ENCODE measurements around the gene RGS16.

RGS16 gene

DNA sequence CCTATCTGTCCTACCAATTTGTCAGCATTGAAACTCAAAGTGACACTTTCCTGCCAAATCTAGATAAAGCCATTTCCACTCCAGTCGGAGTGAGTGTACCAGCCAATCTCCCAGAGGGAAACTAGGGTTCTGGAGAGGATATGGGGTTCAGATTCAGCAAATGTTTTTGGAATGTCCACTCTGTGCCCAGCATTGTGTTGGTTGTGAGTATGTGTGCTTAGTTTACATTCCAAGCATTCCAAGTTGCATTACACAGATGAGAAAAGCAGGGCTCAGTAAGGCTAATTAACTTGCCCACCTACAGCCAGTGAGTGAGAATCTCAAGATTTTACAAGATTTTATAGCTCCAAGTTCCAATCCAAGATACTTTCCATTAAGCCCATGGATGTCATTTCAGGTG is 26.4 kb upstream of the RGS16 start:
- no peak overlapping the region for H3K4me3 ChIP-seq (ENCODE audit: low read depth, low read length)

DNA sequence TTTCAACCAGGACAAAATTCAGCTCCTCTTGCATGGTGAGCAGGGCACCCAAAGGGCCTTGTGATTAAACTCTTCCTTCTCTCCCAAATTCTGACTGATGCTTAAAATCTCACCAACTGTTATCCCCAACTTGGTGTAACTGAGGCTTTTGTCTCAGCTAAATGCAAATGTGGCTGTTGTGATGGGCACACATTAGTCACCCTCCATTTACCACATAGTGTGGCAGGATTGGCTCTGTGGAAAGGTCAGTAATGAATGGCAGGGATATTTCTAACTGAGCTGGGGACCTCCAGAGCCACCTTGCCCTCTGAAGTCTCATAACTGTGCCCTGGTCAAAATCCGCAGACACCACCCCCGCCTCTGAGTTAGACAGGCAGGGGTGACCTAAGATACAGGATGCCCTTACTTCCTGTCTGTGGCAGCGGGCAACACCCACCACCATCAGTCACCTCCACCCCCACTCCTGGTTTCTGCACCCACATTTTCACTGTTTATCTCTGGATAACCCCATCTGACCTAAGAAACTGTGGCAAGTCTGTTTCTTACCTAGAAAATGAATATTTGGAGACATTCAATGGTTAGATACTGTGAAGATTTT is 25.4 kb upstream of the RGS16 start:
- no peak overlapping the region for H3K4me3 ChIP-seq (ENCODE audit: low read depth, low read length)

DNA sequence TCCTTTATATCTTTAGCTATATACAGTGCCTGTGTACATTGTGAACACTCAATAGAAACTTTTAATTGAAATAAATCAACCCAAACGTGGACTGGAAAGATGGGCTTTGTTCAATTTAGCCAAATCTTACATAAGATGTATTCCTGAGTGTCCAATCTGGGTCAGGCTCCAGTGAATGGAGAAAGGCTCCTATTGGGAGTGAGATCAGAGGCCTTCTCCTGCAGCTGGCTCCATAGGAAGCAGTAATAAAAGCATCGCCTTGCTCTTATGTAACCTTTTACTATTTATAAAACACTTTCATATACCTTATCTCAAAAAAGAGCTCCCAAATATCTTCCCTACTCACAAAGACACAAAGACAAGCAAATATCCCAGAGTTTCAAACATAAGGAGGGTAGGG is 24.9 kb upstream of the RGS16 start:
- no peak overlapping the region for H3K4me3 ChIP-seq (ENCODE audit: low read depth, low read length)

DNA sequence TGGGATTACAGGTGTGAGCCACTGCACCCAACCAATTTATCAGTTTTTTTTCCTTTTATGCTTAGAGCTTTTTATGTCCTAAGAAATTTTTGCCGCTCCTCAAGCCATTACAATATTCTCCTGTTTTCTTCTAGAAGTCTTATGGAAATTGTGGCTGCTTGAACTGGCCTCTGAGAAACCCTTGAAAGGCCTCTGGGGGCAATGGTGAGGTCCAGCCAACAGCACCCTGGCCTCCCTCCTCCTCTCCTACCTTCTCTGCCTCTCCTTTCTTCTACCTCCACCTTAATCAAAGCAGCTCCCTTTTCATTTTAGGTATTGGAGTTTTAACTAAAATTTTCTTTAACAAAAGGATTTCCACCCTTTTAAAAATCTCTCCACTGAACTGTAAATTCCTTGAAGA is 24.5 kb upstream of the RGS16 start:
- H3K4me3 ChIP-seq (ENCODE audit: low read depth, low read length): no peak overlapping the region

DNA sequence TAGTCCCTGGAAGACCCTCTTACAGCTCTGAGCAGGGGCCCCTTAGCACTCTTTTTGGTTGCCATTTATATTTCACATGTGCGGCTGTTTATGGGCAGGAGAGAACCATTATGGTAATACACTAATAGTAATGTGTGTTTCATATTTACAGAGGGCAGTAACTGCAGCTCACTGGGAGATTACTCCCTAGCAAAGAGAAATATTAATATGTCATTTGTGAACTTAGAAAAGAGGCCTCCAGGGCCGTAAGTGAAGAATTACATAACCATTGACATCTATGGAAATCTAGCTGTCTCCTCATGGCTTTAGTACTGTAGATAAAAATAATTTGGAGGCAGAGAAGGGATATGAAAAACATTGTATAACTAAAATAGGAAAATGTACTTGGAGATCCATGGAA is 23.4 kb upstream of the RGS16 start:
- H3K4me3 ChIP-seq (ENCODE audit: low read depth, low read length): no peak overlapping the region

DNA sequence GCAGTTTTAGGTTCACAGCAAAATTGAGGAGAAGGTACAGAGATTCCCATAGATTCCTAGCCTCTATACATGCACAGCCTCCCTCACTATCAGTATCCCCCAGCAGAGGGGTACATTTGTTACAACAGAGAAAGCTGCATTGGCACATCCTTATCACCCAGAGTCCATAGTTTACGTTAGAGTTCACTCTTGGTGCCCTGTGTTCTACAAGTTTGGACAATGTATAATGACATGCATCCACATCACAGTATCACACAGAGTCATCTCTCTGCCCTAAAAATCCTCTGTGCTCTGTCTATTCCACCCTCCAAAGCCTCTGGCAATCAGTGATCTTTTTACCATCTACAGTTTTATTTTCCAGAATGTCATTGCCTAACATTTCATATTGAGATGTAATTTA is 22.3 kb upstream of the RGS16 start:
- no peak overlapping the region for H3K4me3 ChIP-seq (ENCODE audit: low read depth, low read length)

- no peak overlapping the region for H3K4me3 ChIP-seq (ENCODE audit: low read depth, low read length)
Measured at GRCh38 chr1:182625719-182626504, 21.7 kb upstream of the RGS16 start.

DNA sequence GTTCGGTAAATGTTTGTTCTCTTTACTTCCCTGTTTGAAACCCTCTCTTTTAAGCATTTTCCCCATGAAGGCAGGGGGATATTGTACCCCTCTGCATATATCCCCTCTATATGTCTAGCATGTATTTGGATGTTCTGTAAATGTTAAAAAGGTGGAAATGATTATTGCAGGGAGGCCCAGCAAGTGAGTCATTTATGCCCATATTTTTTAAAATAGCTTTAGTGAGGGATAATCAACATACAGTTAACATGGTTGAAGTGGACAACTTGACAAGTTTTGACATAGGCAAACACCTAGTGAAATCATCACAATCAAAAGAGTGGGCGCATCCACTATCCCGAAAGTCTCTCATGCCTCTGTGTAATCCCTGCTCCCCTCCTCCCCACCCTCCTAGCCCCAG is 20.8 kb upstream of the RGS16 start:
- no peak overlapping the region for H3K4me3 ChIP-seq (ENCODE audit: low read depth, low read length)

GRCh38 chr1:182624577-182624976 is 20.4 kb upstream of the RGS16 start:
- H3K4me3 ChIP-seq (ENCODE audit: low read depth, low read length): no peak overlapping the region

DNA sequence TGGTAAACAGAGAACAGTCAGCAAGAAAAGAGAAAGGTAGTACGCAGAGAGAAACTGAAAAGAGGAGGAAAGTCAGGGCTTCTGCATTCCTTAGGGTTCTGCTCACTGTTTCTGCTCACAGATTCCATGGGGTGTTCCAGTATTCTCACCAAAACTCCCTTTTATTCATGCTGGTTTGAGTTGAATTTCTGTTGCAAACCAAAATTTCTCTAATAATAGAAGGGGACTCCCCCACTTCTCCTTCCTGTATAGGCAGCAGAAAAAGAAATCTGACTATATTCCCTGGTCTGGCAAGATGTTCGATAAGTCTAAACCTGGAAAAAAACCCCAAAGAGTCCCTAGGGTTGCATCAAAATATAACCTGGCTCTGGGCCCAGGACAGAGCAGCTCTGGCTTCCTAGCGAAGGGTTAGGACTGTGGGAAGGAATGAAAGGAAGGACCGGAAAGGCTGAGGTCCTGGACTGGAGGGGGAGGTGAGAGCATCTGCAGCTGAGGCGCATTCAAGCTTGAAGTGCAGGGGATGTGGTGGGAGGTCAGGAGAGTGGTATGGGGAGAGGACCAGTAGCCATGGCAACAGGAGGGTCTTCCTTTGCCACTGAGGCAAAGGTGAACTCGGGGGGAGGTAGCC is 18.8 kb upstream of the RGS16 start:
- no peak overlapping the region for H3K4me3 ChIP-seq (ENCODE audit: low read depth, low read length)

GRCh38 chr1:182621906-182622305 is 17.7 kb upstream of the RGS16 start:
- no peak overlapping the region for H3K4me3 ChIP-seq (ENCODE audit: low read depth, low read length)

DNA sequence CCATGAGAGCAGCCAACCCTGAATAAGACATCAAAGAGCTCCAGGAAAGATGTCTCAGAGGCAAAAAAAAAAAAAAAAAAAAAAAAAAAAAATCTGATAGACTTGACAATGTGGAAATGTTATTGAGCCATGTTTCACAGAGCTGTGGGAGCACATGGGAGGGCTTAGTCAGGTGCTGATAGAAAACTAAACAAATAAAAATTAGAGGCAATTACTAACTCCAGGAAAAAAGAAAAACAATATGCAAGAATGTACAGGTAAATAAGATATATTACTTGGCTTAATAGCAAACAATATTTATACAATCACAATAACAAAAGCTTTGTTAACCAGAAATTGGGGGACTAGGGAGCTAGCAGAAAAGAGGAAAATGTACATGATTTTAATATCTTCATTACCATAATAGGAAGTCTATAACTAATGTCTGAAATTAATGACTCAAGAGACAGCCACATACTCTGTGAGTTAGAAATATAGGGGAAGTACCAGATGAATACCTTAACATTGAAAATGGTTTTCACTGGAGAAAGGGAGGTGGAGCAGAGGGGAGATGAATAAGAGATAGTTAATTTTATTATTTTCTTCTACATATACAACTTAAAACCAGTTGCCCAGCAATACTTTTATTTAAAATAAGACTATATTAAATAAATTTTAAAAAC is 16.9 kb upstream of the RGS16 start:
- no peak overlapping the region for H3K4me3 ChIP-seq (ENCODE audit: low read depth, low read length)

DNA sequence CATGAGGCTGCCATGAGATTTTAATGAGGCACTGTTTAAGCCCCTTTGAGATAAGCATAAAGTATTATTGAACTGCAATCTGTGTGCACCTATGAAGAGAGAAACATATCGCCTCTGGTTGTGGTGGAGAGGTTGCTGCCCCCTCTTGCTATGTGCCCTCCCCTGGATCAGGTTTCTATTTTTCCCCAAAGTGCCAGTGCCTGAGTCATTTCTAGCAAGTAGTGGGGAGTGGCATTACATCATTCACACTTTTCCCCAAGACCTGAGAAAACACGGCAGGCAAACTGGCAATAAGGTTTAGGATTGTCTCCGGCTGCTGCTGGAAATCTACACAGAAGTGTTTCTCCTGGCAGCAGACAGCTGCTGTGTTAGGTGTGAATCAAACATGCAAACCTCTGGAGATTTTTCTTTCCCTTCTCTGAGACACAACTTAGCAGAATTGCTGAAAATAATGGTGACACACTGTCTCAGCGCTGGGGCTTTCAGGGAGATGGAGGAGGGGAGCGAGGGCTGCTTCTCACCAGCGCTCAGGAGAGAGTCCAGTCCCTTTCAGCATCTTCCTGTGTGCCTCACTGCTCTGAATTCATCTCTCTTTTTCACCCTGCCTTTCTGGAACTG is 13.7 kb upstream of the RGS16 start:
- no peak overlapping the region for H3K4me3 ChIP-seq (ENCODE audit: low read depth, low read length)

- H3K4me3 ChIP-seq (ENCODE audit: low read depth, low read length): no peak overlapping the region
Measured at GRCh38 chr1:182617014-182617429, 12.8 kb upstream of the RGS16 start.

DNA sequence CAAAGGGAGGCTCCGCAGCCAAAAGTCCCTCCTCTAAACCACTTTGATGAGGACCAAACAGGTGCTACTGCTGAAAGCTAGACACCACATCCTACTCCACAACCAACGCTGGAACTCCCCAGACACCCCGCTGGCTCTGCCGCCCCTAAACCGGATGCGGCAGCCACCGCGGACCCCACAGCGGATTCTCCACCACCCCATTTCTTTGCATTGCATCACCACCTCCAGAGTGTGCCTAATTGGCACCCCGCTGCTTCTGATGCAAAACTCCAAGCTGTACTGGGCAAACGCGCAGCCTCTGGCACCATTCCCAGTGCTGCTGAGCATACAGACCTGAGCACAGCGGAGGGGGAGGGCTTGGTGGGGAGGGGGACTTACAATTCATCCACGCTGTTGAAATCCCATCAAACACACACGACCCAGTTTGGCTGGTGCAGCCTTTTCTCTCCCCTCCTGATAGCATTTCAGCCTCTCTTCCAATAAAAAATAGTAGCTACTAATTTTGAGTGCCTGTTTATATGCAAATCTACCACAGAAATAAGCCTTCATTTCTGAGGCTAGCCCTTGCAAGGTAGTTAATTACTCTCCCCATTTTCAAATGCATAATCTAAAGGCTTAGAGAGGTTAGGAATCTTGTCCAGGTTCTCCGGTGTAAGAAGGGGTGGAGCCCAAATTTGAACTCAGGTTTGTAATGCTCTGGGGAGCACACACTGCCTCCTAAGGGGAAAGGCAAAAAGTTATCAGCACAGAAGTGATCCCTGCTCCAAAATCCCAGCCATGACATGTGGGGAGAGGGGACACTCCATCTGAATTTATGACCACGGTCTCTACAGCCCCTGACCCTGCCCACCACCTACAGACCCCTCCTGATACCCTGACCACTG is 12.2 kb upstream of the RGS16 start:
- H3K4me3 ChIP-seq (ENCODE audit: low read depth, low read length): peak overlapping the region; percentile 8

GRCh38 chr1:182615468-182616129 is 11.4 kb upstream of the RGS16 start:
- H3K4me3 ChIP-seq (ENCODE audit: low read depth, low read length): peak overlapping the region; percentile 47

DNA sequence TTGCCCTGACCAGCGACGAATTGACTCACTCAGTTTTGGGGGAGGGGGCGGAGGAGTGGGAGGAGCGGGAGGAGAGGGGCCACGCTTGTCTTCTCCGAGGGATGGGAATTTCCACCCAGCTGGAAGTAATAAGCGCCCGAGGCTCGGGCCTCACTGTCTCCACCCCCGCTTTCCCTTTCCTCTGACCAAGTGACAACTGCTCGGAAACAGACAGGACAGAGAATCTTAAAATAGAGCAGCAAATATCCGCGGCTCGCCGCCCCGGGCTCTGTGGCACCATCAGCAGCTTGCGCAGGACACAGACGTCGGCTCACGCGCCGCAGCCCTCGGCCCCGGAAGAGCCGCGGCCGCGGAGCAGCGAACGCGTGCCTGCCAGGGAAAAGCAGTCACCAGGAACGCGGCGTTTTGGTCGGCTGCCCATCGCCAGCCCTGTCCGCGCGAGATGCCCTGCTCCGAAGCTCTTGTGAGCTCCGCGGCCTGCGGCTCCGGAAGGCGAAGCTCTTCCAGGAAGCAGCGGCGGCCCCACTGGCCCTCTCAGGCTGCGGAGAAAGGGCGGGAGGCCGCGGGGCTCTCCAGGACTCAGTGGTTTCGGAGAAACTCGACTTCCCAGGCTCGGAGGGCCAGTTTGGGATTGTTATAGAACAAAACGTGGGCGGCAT is 10.7 kb upstream of the RGS16 start:
- peak overlapping the region; percentile 47 for H3K4me3 ChIP-seq (ENCODE audit: low read depth, low read length)

GRCh38 chr1:182611787-182612186 is 7.6 kb upstream of the RGS16 start:
- H3K4me3 ChIP-seq (ENCODE audit: low read depth, low read length): no peak overlapping the region

GRCh38 chr1:182611326-182611725 is 7.1 kb upstream of the RGS16 start:
- H3K4me3 ChIP-seq (ENCODE audit: low read depth, low read length): no peak overlapping the region
